ENCODE results near the gene TMEM132C.

TMEM132C gene

GRCh38 chr12:128667193-128667592 is 400.2 kb downstream of the TMEM132C start:
- DNase-seq (ENCODE audit: low spot score): no peak

GRCh38 chr12:128671528-128672042 is 404.6 kb downstream of the TMEM132C start:
- DNase-seq (ENCODE audit: low spot score): no peak

GRCh38 chr12:128672428-128672827 is 405.5 kb downstream of the TMEM132C start:
- DNase-seq (ENCODE audit: low spot score): no peak

- DNase-seq (ENCODE audit: low spot score): no peak
These were observed 405.9 kb downstream of the TMEM132C start for GRCh38 chr12:128672893-128673292.

GRCh38 chr12:128675576-128675975 is 408.6 kb downstream of the TMEM132C start:
- DNase-seq (ENCODE audit: low spot score): no peak

GRCh38 chr12:128680555-128680954 is 413.6 kb downstream of the TMEM132C start:
- no peak for DNase-seq (ENCODE audit: low spot score)

GRCh38 chr12:128682548-128683275 is 415.7 kb downstream of the TMEM132C start:
- no peak for DNase-seq (ENCODE audit: low spot score)

- DNase-seq (ENCODE audit: low spot score): no peak
These were observed 417.4 kb downstream of the TMEM132C start for GRCh38 chr12:128684352-128684751.

GRCh38 chr12:128685903-128686475 is 419.0 kb downstream of the TMEM132C start:
- no peak for DNase-seq (ENCODE audit: low spot score)

GRCh38 chr12:128687851-128688250 is 420.9 kb downstream of the TMEM132C start:
- DNase-seq (ENCODE audit: low spot score): no peak

GRCh38 chr12:128690641-128691040 is 423.7 kb downstream of the TMEM132C start:
- DNase-seq (ENCODE audit: low spot score): no peak

- no peak for DNase-seq (ENCODE audit: low spot score)
These were observed 426.1 kb downstream of the TMEM132C start for GRCh38 chr12:128693115-128693514.

GRCh38 chr12:128693771-128694170 is 426.8 kb downstream of the TMEM132C start:
- DNase-seq (ENCODE audit: low spot score): no peak

- DNase-seq (ENCODE audit: low spot score): no peak
These were observed 427.5 kb downstream of the TMEM132C start for GRCh38 chr12:128694445-128694844.

- no peak for DNase-seq (ENCODE audit: low spot score)
These were observed 428.7 kb downstream of the TMEM132C start for GRCh38 chr12:128695697-128696096.

GRCh38 chr12:128698301-128698972 is 431.5 kb downstream of the TMEM132C start:
- no peak for DNase-seq (ENCODE audit: low spot score)

GRCh38 chr12:128699106-128699505 is 432.1 kb downstream of the TMEM132C start:
- no peak for DNase-seq (ENCODE audit: low spot score)

GRCh38 chr12:128702371-128702770 is 435.4 kb downstream of the TMEM132C start:
- DNase-seq (ENCODE audit: low spot score): no peak

- no peak for DNase-seq (ENCODE audit: low spot score)
These were observed 438.2 kb downstream of the TMEM132C start for GRCh38 chr12:128705140-128705539.

GRCh38 chr12:128707488-128707887 is 440.5 kb downstream of the TMEM132C start:
- DNase-seq (ENCODE audit: low spot score): no peak

GRCh38 chr12:128708789-128709188 is 441.8 kb downstream of the TMEM132C start:
- no peak for DNase-seq (ENCODE audit: low spot score)

- DNase-seq (ENCODE audit: low spot score): no peak
These were observed 442.7 kb downstream of the TMEM132C start for GRCh38 chr12:128709660-128710059.

- no peak for DNase-seq (ENCODE audit: low spot score)
These were observed 444.5 kb downstream of the TMEM132C start for GRCh38 chr12:128711486-128711885.

All from RKO (cell line).